Activated CD4-positive, alpha-beta T cell treated with anti-CD3 and anti-CD28 coated beads, Interleukin-2, amount 50 U/mL, for 16 hours (primary cell): ENCODE data around the gene PTH1R.

Experiments used
- DNase-seq: peaks from one replicate; pipeline ENCODE4 v3.0.0-alpha.2; 2020

The PTH1R gene

DNA sequence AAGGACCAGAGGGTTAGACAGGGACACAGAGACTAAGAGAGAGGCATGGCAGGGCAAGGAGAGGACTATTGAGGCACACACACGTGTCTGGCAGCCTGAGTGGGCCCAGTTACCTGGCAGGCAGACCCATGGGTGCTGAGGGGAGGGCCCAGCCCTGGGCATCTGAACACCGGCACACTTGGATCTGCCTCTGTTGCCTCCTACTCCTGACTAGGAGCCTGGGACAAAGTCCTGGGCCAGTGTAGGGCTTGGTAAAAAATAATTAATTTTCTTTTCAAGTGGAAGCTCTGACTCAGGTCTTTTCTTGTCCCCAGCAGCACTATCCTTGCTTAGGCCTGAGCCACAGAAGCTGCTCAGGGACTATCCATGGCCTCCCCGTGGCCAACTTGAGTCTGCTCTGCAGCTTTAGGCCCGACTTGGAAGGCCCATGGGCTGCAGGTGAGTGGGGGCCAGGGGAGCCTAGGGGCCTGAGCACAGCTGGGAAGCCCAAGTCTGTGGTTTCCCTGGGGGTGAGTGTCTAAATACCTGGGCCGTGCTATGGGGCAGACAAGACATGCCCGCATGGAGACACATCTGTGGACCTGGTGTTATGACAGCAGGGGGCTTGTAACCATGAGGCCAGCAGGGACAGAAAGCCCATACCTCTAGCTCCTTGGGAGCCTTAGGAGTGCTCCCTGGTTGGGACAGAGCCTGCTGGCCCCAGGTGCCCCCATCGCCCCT, at the start of gene PTH1R:
PTH1R (plus strand) TSS at position 316 of the 720 bp plus-strand sequence. CDS start 5,839 bp downstream, outside the sequence.
- DNase-seq: no peak

DNA sequence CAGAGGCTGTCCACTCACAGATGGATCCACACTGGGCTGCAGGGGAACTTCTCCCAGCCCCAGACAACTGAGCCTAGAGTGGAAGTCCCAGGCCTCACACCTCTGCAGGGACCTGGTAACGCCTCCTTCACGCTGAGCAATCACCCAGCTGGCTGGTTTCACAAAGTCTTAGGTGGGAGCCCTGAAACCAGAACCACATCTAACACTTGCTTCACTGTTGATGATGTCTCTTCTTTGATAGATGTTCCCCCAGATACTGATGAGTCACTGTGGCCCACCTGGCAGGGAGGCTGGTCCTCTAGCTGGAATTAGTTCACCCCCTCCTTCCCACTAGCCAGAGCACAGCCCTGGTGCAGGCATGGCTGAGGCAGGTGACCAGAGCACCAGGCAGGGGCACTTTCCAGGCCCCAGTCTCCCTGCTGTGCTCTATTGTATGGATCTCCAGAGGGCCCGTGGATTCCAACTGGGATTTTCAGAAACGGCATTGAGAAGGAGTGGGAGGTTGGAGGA, 47.8 kb upstream of the PTH1R start:
- DNase-seq: peak; percentile 35

DNA sequence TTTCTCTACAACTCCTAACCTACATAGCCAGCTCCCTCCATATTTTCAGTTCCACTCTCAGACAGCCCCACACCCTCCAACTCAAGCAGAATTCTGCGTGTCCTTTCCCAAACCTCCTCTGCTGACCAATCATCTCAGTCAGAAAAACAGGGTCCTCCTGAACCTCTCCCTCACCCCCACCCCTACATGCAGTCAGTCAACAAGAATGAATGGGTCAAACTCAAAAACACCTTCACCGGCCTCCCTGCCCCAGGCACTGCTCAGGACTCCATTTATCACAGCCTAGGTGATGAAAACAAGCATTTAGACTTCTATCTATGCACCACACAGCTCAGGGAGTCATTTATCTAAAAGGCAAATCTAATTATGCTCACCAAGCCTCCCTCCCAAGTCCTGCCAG, 46.7 kb upstream of the PTH1R start:
- no peak for DNase-seq

DNA sequence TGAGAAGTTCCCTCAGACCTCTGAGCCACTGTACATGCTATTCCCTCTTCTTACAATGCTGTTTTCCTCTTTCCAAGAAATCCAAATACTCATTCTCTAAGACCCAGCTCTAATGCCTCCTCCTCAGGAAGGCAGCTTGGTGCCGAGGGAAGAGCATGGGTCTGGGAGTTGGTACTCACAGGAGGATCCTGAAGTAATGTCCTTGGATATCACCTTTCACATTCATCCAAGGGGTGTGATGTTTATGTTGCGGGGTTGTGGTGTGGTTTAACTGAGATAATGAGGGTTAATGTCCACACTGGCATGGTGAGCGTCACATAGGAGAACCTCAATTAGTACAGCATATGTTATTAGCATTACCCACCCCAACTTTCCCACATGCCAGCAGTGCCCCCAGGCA, 46.2 kb upstream of the PTH1R start:
- DNase-seq: no peak

DNA sequence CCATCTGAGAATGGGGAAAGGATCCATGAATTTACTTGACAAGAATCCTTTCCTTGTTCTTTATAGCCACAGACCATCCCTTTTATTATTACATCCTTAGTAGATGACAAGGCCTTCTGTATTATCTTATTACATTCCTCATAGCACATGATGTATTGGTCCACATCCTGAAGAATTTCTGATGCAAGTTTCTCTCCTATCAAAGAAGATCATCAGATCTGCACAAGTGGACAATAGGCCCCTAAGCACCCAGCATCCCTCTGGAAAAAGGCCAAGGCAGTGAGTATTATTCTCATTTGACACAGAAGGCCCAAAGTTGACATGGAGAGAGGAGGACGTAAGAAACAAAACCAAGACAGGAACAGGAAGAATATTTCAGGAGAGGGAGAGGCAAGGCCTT, 45.7 kb upstream of the PTH1R start:
- no peak for DNase-seq

DNA sequence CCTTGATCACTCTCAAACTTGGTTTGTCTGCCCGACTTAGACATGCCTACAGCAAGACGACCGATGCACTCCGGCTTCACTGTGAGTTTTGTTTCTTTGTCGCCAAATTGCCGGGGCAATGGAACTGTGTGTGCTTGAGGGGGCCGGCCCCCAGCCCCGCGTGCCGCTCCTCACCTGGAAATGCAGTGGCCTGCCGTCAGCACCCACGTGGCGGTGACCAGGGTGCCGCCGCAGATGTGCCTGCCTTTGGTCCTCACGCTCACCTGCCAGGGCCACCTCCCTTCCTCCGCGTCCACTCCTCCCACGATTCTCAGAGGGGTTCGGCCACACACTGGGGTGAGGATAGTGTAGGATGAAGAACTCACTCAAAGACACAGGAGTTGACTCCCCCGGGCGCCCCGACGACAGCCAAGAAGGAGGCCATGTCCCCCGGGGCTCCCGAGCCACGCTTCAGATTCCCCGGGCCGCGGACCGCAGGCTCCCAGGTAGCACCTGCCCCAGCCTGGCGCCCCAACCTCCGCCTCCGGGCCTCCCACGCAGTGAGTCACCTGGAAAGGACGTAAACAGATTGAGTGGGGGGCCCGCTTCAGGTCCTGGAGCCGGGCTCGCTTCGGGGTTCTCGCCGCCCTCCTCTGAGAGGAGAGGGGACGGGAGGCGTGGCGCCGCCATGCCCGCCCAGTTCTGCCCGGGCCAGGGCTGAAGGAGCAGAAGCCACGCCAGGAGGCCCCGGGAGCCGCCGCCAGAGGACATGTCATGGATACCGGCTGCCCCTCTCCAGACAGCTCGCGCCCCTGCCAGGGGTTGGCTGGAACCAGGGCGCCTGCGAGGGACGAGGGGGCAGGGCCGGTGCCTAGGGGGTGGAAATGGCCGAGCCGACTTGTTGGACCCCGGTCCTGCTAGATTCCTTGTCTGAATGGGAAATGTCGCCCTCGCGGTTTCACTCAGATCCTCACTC, 43.9 kb upstream of the PTH1R start:
- no peak for DNase-seq

DNA sequence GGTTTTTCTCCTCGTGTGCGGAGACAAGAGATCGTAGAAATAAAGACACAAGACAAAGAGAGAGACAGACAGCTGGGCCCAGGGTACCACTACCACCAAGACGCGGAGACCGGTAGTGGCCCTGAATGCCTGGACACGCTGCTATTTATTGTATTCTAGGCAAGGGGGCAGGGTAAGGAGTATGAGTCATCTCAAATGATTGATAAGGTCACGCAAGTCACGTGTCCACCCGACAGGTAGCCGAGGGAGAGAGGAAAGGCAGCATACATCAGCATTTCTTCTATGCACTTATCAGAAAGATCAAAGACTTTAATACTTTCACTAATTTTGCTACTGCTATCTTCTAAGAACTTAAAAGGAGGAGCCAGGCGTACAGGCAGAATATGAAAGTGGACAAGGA, 42.5 kb upstream of the PTH1R start:
- no peak for DNase-seq

DNA sequence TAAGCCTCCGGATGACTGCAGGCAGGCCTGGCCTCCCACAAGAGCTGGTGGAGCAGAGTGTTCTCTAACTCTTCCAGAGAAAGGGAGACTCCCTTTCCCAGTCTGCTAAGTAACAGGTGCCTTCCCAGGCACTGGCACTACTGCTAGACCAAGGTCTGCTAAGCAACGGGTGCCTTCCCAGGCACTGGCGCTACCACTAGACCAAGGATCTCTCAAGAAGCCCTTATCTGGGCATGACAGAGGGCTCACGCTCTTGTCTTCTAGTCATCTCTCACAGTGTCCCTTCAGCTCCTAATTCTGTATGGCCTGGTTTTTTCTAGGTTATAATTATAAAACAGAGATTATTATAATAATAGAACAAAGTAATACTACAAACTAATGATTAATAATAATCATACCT, 42.0 kb upstream of the PTH1R start:
- no peak for DNase-seq

DNA sequence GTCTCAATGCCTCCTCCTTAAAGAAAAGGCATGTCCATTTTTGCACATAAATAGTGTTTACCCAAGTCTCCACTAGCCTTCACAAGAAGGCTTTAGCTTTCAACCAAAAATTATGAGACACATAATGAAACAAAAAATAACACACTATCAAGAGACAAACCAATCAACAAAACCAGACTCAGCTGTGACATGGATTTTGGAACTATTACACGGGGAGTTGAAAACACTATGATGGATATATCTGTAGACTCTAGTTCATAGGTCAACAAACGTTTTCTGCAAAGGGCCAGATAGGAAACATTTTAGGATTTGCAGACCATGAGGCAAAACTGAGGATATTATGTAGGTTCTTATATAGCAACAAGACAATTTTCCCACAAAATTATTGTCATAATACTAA, 39.2 kb upstream of the PTH1R start:
- DNase-seq: no peak

DNA sequence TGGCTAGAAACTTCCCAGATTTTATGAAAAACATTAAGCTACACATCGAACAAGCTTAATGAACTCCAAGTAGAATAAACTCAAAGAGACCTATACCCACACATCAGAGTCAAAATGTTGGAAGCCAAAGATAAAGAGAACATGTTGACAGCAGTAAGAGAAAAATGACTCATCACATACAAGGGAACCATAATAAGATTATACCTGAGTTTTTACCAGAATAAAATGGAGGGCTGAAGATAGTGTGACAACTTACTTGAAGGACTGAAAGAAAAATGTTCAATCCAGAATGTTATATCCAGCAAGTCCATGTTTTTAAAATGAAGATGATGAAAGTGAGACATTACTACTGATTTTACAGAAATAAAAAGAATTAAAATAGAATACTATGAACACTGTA, 37.0 kb upstream of the PTH1R start:
- DNase-seq: no peak

DNA sequence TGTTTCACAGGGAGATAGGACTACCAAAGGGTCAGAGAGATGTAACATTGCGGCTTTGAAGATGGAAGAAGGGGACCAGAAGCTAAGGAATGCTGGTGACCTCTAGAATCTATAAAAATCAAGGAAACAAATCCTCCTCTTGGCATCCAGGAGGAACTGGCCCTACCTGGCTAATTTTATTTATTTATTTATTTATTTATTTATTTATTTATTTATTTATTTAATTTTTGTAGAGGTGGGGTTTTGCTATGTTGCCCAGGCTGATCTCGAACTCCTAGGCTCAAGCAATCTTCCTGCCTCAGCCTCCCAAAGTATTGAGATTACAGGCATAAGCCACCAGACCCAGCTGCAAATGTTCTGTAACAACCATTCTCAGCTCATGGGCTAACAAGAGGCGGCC, 34.0 kb upstream of the PTH1R start:
- DNase-seq: no peak

DNA sequence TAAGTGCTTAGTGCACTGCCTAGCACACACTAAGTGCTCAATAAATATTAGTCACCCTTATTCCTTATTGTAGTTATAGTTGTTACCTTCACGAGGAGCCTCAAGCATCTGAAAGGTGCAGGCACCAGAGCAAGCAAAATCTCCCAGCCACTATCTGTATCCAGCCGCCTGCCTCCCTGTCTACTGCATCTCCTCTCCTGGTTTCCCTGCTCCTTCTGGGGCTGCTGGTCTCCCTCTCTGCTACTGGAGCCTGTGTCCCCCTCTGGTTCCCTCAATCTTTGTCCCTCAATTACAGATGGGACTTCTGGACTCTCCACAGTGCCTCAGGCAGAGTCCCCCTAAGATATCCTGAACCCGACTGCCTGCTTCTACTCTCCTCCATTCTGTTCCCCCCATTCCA, 33.1 kb upstream of the PTH1R start:
- DNase-seq: no peak

DNA sequence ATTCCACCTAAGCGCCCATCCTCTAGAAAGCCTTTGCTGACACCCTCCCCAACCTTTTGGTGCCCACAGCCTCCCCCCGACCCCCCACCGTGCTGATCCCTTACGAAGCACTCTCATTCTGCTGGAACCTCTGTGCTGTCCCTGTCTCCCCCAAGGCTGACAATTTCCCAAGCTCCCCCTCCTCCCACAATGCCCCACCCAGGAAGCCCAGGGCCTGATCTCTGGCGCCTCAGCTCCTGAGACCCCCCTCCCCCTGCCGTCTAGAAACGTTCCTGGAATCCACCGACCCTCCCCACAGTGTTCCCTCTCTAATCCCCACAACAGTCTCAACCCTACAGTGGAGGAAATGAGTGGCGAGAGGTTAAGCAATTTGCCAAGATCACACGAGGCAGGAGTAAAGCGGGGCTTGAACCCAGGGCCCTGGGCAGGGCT, 32.6 kb upstream of the PTH1R start:
- no peak for DNase-seq

DNA sequence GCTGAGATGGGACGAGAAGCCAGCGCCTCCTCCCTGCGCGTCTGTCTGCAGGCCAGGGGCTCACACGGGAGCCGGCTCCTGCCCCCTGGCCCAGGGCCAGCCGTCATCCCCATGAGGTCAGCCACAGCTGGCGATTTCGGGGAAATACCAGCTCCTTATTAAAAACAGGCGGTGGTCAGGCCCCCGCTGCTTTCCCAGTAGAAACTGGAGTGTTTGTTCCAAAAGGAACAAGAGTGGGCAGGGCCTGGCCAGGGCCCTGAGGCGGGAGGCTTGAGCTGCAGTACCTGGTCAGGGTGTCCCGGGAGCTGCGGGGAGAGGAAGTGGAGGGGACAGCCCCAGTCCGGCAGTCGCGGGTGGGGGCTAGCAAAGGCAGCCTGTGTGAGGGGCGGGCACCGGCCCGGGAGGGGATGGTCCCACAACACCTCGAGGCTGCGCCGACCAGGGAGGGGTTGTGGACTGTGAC, 32.1 kb upstream of the PTH1R start:
- no peak for DNase-seq

DNA sequence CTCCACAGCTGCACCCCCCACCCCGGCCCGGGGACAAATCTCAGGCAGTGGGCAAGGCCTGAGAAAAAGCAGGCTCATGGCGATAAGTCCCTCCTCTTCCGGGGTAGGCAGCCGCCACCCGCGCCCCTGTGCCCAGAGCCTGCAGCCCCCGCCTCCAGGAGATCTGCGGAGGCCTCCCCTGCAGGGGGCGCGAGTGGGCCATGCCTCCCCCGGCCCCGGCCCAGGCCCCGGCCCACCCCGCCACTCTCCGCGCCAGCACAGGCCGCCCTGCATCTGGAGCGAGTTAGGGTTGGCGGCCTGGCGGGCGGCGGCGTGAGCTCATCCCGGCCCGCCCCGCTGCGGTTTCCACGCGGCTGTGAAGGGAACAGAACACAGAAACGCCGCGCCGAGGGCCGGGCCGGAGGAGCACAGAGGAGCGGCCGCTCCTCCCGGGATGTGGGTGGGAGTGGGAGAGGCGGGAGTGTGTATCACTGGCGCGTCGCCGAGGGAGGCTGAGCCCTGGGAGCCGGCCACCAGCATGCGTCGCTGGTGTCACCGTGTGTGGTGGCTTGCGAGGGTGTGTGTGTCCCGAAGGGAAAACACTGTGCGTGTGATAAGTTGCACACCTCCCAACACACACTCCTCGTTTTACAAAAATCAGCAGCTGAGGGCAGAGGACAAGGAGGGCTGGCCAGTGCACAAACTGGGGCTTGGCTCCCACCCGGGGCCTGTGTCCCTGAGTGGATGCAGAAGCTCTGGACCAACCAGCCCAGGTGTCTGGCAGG, 31.5 kb upstream of the PTH1R start:
- DNase-seq: peak; percentile 70

DNA sequence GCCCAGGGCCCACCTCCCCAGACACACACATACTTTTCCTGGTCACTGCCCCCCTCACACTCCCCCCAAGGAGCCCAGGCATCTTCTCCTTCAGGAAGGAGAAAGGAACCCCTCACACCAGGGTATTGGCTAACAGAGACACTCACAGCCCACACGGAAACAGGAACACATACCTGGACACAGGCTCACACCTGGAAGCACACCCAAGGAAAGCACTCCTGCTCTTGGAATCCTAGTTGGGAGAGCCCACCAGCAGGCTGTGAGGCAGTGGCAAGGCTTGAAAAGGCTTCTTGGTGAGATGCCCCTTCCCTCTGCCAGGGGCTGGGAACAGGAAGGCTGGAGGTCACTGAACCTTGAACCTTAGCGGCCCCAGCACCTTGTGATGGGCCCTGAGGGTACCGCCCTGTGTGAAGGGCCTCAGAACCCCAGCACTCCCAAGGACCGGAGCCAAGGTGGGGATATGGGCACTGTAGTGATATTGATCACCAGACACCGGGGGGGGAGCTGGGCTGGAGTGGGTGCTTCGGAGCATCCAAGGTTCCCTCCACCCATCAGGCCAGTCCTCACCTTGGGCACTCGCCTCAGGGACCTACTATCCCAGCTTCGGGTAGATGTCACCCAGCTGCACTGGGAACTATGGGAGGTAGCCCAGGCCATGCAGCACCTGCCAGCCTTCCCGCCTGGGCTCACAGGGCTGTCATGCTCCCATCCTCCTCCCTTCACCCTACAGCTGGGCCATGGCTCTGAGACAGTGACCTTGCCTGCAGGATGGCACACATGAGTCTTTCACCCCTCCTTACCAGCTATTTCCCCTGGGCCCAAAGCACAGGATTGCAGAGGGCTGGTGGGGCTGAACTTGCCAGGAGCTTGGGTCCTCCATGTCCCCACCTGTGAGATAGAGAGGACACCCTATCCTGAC, 30.6 kb upstream of the PTH1R start:
- DNase-seq: no peak

DNA sequence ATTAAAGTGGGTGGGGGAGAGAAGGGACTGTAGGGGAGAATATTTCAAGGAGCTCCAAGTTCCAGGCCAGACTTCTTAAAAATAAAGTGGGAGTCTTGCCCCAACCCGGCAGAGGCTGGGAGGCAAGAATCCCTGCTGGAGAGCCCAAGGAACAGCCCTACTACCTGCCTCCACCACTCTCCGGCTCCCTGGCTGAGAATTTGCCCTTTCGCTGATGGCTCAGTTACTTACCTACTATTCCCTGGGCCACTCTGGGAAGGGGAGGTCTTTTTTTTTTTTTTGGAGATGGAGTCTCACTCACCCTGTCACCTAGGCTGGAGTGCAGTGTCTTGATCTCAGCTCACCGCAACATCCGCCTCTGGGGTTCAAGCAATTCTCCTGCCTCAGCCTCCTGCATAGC, 29.8 kb upstream of the PTH1R start:
- no peak for DNase-seq

DNA sequence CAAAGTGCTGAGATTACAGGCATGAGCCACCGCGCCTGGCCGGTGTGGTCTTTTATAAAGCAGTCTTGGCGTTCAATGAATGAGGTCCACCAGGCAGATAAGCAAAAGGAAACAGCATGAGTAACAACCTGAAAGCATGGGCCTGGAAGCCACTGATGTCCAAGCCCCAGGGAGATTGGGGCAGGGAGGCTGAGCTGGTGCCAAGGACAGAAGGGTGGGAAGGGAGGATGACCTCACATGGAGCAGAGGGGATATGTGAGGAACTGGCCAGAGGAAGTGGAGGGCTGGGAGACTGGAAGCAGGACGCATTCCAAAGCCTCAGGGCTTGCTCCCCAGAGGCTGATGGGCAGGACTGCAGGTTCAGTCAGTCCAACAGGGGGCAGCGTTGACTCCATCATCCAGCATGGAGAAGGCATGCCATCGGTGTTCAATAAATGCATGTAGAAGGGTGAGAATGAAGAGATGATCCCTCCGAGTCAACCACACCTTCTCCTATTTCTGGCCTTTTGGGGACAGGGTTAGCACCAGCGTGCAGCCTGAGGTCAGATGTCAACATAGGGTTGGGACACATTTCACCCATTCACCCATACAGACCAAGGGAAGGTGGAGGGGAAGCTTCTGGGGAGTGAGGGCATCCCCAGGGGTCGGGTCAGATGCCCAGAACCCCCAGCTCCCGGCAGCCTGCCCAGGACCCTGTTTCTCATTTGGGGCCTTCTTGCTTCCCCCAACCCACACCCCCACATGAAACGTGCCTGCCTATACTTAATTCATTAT, 29.1 kb upstream of the PTH1R start:
- DNase-seq: peak; percentile 40

DNA sequence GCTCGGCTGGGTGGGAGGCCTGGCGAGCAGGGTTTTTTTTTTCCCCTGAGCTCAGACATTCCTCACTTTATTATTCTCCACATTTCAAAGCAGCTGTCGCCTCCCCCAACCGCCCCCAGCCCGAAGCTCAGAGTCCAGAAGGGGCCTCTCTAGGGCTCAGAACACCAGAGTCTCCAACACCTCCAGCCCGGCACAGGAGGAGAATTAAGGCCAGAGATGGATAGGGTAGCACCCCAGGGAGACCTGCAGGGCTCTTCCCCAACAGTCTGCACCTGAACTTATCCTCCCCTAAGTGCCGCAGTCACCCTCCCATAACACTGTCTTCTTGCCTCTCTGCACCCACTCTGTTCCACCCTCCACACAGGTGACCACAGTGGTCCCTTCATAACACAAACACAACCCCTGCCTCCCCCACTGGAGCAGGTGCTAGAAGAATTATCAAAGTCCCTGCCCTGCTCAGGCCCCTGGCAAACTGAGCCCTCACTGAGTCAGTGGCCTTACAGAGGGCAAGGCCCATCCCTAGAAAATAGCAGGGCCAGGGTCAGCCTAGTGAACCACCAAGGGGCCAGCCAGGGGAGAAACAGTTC, 28.4 kb upstream of the PTH1R start:
- no peak for DNase-seq

DNA sequence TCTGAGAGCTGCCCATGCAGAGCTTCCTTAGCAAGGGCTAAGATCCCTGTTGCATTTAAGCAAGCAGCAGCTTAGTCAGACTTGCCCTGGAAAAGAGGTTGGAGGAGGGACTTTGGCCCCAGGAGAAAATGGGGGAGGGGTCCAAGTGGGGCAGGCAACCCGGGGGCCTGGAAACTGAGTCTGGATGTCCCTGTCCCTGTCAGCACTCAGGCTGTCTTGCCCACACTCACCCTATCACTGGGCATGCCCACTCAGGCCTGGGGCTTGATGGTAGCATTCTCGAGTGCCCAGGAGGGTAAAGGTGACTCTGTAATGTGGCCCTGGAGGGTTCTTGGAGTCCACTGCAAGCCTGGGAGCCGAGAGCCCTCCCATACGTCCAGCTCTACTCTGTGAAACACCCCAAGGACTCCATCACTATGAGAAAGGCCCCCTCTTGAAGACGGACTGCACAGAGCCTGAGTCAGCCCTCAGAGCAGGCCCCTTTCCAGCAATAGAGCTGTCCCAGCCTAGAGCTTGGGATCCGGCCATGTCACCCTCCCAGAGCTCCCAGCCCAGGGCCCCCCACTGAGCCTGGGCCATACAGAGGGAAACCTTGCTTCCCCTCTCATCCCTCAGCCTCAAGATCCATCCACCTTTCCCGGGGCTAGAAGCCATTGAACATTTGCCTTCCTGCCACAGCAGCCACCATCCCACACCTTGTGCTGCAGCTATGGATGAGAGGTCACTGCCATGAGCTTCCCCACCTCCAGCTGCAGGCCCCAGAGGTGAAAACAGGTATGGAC, 27.6 kb upstream of the PTH1R start:
- no peak for DNase-seq
